IMR-90 (cell line): ENCODE data around the gene SNX33.
"Not testable (repeated sequence)": the region's sequence is repeated elsewhere in the genome, so short reads cannot be mapped to it uniquely, and the experiment has no call there.

Source experiments
- CEBPB ChIP-seq: IDR thresholded peaks from 2 replicates; pipeline ENCODE4 v1.6.1; 2012; ENCODE audit warnings: low read depth, low read length, improper control_type of control experiment
- CTCF ChIP-seq: conservative IDR thresholded peaks from 2 replicates; pipeline ENCODE4 v1.5.1; 2012; ENCODE audit warnings: mild to moderate bottlenecking, low read depth, low read length, improper control_type of control experiment
- FOS ChIP-seq: fragments of 150-350 bp; IDR thresholded peaks from 2 replicates; pipeline ENCODE4 v1.6.1; 2016; ENCODE audit warnings: low read depth, low read length
- MAFK ChIP-seq: IDR thresholded peaks from 2 replicates; pipeline ENCODE4 v1.6.1; 2012; ENCODE audit warnings: low read depth, low read length, improper control_type of control experiment
- MXI1 ChIP-seq: IDR thresholded peaks from 2 replicates; pipeline ENCODE4 v1.6.1; 2012; ENCODE audit warnings: low read depth, mild to moderate bottlenecking, low read length, moderate library complexity, borderline replicate concordance
- POLR2A ChIP-seq: IDR thresholded peaks from 2 replicates; pipeline ENCODE4 v1.6.1; 2012; ENCODE audit warnings: mild to moderate bottlenecking, low read depth, low read length
- RAD21 ChIP-seq: IDR thresholded peaks from 2 replicates; pipeline ENCODE4 v1.6.1; 2012; ENCODE audit warnings: low read length, improper control_type of control experiment
- RCOR1 ChIP-seq: IDR thresholded peaks from 2 replicates; pipeline ENCODE4 v1.6.1; 2012; ENCODE audit warnings: mild to moderate bottlenecking, low read length, improper control_type of control experiment; ENCODE audit not compliant: insufficient replicate concordance
- RFX5 ChIP-seq: IDR thresholded peaks from 2 replicates; pipeline ENCODE4 v1.8.0; 2012; ENCODE audit warnings: low read depth, mild to moderate bottlenecking, low read length, moderate library complexity
- SMC3 ChIP-seq: fragments of 150-350 bp; IDR thresholded peaks from 2 replicates; pipeline ENCODE4 v1.6.1; 2016; ENCODE audit warnings: low read depth, mild to moderate bottlenecking, antibody characterized with exemption, low read length, moderate library complexity
- USF2 ChIP-seq: fragments of 150-350 bp; IDR thresholded peaks from 2 replicates; pipeline ENCODE4 v1.6.1; 2017; ENCODE audit warnings: mild to moderate bottlenecking, antibody characterized with exemption, low read length, low read depth
- TF ChIP-seq, protein P1 (sequence below): fragments of 150-350 bp; IDR thresholded peaks from 2 replicates; pipeline ENCODE4 v1.6.1; 2016; ENCODE audit warnings: low read depth, mild to moderate bottlenecking, low read length, moderate library complexity, borderline replicate concordance

- TF ChIP-seq CTCF, RAD21, POLR2A, FOS, MXI1, RFX5, RCOR1, MAFK, CEBPB, SMC3, USF2: not testable (repeated sequence)
- TF ChIP-seq, protein P1, sequence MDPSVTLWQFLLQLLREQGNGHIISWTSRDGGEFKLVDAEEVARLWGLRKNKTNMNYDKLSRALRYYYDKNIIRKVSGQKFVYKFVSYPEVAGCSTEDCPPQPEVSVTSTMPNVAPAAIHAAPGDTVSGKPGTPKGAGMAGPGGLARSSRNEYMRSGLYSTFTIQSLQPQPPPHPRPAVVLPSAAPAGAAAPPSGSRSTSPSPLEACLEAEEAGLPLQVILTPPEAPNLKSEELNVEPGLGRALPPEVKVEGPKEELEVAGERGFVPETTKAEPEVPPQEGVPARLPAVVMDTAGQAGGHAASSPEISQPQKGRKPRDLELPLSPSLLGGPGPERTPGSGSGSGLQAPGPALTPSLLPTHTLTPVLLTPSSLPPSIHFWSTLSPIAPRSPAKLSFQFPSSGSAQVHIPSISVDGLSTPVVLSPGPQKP: not testable (repeated sequence)
Measured at GRCh38 chr15:75703440-75704262, 55.9 kb downstream of the SNX33 start.
